Cardiac fibroblast (primary cell): Measurements from ENCODE around the gene MRPL55.

Experiments used
- DNase-seq, 2 donors: peaks; one replicate each; pipeline versions ENCODE4 v3.0.0 to v3.0.0-alpha.2; 2010; ENCODE audit warnings: low read depth in 2 of 2
- H3K4me3 ChIP-seq, 2 donors: replicated peaks in 1 of 2; 1 replicate in 1 of 2; 2 replicates in 1 of 2; pipeline ENCODE4 v1.5.1; 2011; ENCODE audit warnings: low read depth in 2 of 2, low read length in 2 of 2, mild to moderate bottlenecking in 2 of 2, moderate library complexity in 1 of 2
- CTCF ChIP-seq: IDR thresholded peaks from one replicate; pipeline ENCODE4 v1.5.1; 2011; ENCODE audit warnings: low read depth, mild to moderate bottlenecking, low read length, inconsistent platforms

Gene MRPL55

GRCh38 chr1:228105996-228106799, 2.9 kb downstream of the MRPL55 start:
- no peak overlapping the region for H3K4me3 ChIP-seq
- no peak for DNase-seq
- no peak for TF ChIP-seq CTCF

GRCh38 chr1:228105270-228105995, 3.7 kb downstream of the MRPL55 start:
- H3K4me3 ChIP-seq, result no peak overlapping the region
- no peak for DNase-seq
- no peak for TF ChIP-seq CTCF

- no peak for DNase-seq
- no peak for TF ChIP-seq CTCF
- no peak overlapping the region for H3K4me3 ChIP-seq
These were observed 4.4 kb downstream of the MRPL55 start for GRCh38 chr1:228104526-228105269.

- DNase-seq, result peak; percentile 92 to 93
- no peak for TF ChIP-seq CTCF
- H3K4me3 ChIP-seq, result peak within 1 kb of the TSS; percentile 80 to 93
These were observed 6.1 kb downstream of the MRPL55 start, which contains the start of gene C1orf35 for GRCh38 chr1:228102791-228103620. TSS of gene C1orf35 (minus strand) at chr1:228103325. CDS start at chr1:228103227, 98 bp downstream.

GRCh38 chr1:228101994-228102790, 6.9 kb downstream of the MRPL55 start:
- peak; percentile 25 for TF ChIP-seq CTCF
- peak overlapping the region; percentile 80 to 93 for H3K4me3 ChIP-seq
- peak in 1 of 2 donors; percentile 28 for DNase-seq
